ENCODE measurements around the gene RANBP1. TPM values are rescaled to one million over a fixed set of nuclear protein-coding genes. Genes with fewer than 3 reads are reported as not detected.

RANBP1 gene
- total and polyA plus RNA-seq, 7 donors = 32.2 to 161 (median 52.1) TPM

DNA sequence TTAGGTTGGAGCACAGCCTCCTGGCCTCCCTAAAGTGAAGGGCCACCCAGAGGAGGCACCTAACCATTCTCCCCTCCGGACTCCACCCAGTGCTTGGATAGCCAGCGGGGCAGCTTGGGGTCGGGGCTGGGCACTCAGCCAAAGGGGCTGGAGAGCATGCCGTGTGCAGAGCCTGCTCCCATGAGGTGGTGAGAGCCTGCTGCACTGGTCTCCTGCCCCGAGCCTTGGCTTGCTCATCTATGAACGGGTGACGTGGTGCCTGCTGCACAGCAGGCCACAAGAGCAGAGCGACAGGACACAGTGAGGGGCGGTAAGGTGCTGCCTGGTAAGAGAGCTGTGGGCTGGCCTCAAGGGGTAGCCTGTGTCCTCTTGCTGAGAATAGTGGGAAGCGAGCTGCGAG lies 49.0 kb downstream of the RANBP1 start:
- Histone ChIP-seq H3K4me1 (no peaks in the 10 kb centered on the region), H3K36me3 (ENCODE audit: insufficient read depth in 1 of 2, low read depth in 1 of 2) (no peaks in the 10 kb centered on the region), H3K27ac (no peak overlapping the region), H3K4me3 (no peak overlapping the region), H3K27me3 (ENCODE audit: insufficient read depth in 3 of 3, low read length in 2 of 3) (no peaks in the 10 kb centered on the region), H3K9me3 (no peaks in the 10 kb centered on the region)
- 61 to 67% (median 65%) methylated on average over 9 to 11 of the region's 11 CpGs for WGBS, 3 donors
- ATAC-seq (no peak), DNase-seq (no peak)
- TF ChIP-seq, protein P1, sequence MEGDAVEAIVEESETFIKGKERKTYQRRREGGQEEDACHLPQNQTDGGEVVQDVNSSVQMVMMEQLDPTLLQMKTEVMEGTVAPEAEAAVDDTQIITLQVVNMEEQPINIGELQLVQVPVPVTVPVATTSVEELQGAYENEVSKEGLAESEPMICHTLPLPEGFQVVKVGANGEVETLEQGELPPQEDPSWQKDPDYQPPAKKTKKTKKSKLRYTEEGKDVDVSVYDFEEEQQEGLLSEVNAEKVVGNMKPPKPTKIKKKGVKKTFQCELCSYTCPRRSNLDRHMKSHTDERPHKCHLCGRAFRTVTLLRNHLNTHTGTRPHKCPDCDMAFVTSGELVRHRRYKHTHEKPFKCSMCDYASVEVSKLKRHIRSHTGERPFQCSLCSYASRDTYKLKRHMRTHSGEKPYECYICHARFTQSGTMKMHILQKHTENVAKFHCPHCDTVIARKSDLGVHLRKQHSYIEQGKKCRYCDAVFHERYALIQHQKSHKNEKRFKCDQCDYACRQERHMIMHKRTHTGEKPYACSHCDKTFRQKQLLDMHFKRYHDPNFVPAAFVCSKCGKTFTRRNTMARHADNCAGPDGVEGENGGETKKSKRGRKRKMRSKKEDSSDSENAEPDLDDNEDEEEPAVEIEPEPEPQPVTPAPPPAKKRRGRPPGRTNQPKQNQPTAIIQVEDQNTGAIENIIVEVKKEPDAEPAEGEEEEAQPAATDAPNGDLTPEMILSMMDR (IDR thresholded peaks at IDR 0.05) = no peak
- intact Hi-C loops (cut with DNase I) = loop anchor here in 1 of 2 donors (5.0 kb wide), 1 partner anchor 97 kb away; no protein-coding TSS in a partner anchor

DNA sequence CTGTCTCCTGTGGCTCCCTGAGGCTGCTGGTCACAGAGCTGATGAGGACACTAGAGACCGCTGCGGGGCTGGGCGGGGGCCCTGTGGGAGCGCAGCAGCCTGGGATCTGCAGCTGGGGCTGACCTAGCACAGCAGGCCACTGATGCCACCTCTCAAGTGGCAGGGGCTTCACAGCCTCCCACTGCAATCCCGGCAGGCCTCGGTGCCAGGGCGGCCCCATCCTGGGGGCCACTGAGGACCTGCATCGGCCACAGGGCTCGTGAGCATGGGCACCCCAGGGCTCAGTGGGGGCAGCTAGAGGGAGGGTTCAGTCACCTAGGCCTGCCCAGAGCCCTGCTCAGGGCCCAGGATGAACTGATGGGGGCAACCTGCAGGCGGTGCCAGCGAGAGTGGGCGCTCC lies 49.5 kb downstream of the RANBP1 start:
- H3K36me3 ChIP-seq (ENCODE audit: insufficient read depth in 1 of 2, low read depth in 1 of 2) = no peaks in the 10 kb centered on the region
- DNase-seq = no peak
- intact Hi-C loops (cut with DNase I) = loop anchor here in 1 of 2 donors (5.0 kb wide), 1 partner anchor 97 kb away; no protein-coding TSS in a partner anchor
- TF ChIP-seq, protein P1 (IDR thresholded peaks at IDR 0.05) = no peak
- H3K27ac ChIP-seq = no peak overlapping the region
- H3K9me3 ChIP-seq = no peaks in the 10 kb centered on the region
- H3K27me3 ChIP-seq (ENCODE audit: insufficient read depth in 3 of 3, low read length in 2 of 3) = no peaks in the 10 kb centered on the region
- 86 to 93% (median 91%) methylated on average over 9 to 12 of the region's 12 CpGs for WGBS, 3 donors
- H3K4me1 ChIP-seq = no peaks in the 10 kb centered on the region
- no peak for ATAC-seq
- no peak overlapping the region for H3K4me3 ChIP-seq

DNA sequence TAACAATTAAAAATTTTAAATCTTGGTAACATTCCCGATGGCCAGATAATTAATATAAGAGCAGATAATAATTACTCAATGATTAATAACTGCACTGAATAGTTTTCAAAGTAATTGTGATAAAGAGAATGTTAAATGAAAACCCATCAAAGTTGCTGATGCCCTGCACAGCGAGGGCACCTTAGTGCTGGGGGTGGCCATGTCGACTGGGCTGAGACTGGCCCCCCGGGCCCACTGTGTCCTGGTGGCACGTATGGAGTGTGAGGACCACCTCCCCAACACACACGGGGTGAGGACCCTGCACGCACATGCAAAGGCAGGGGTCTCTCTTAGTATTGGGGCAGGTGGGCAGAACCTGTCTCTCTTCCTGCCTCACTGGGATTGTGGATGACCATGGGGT lies 50.0 kb downstream of the RANBP1 start:
- Histone ChIP-seq H3K9me3 (no peaks in the 10 kb centered on the region), H3K36me3 (ENCODE audit: insufficient read depth in 1 of 2, low read depth in 1 of 2) (no peaks in the 10 kb centered on the region), H3K27me3 (ENCODE audit: insufficient read depth in 3 of 3, low read length in 2 of 3) (no peaks in the 10 kb centered on the region), H3K27ac (no peak overlapping the region), H3K4me3 (no peak overlapping the region), H3K4me1 (no peaks in the 10 kb centered on the region)
- DNase-seq = no peak
- intact Hi-C loops (cut with DNase I) = loop anchor here in 1 of 2 donors (5.0 kb wide), 1 partner anchor 96 kb away; no protein-coding TSS in a partner anchor
- TF ChIP-seq, protein P1 (IDR thresholded peaks at IDR 0.05) = no peak
- ATAC-seq = no peak
- 75 to 88% (median 86%) methylated on average over 7 of the region's 7 CpGs for WGBS, 3 donors

DNA sequence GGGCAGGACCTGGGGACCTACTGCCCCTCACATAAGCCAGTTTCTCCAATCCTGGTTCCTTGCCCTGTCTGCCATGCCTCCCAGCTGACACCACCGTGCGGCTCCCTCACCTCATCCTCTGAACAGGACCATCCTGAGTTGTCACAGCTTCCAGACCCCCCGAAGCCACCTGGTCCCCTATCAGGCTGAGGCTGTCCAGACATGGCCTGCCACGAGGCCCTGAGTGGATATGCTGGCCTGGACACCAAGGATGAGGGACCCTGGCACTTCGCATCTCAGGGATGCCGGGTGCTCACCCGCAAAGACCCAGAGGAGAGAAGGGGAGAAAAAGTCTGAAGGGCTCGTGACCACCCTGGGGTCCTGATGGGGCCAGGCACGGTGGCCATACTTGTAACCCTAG lies 50.8 kb downstream of the RANBP1 start:
- Histone ChIP-seq H3K4me3 (no peak overlapping the region), H3K27me3 (ENCODE audit: insufficient read depth in 3 of 3, low read length in 2 of 3) (no peaks in the 10 kb centered on the region), H3K36me3 (ENCODE audit: insufficient read depth in 1 of 2, low read depth in 1 of 2) (no peaks in the 10 kb centered on the region), H3K27ac (no peak overlapping the region), H3K4me1 (no peaks in the 10 kb centered on the region), H3K9me3 (no peaks in the 10 kb centered on the region)
- intact Hi-C loops (cut with DNase I) = loop anchor here in 1 of 2 donors (5.0 kb wide), 1 partner anchor 96 kb away; no protein-coding TSS in a partner anchor
- DNase-seq (no peak), ATAC-seq (no peak)
- WGBS, 3 donors = 88 to 92% (median 89%) methylated on average over 9 of the region's 9 CpGs
- TF ChIP-seq, protein P1 (IDR thresholded peaks at IDR 0.05) = no peak

Data from psoas muscle (tissue), 8 donors.